Neural progenitor cell (in vitro differentiated cells): ENCODE data around the gene CYCS. TPM values are rescaled to one million over a fixed set of nuclear protein-coding genes. Genes with fewer than 3 reads are reported as not detected.
"Not testable (repeated sequence)": the region's sequence is repeated elsewhere in the genome, so short reads cannot be mapped to it uniquely, and the experiment has no call there.

Experiments
- DNase-seq: peaks from one replicate; pipeline ENCODE4 v3.0.0-alpha.2; 2016; ENCODE audit warnings: low spot score
- H2AFZ ChIP-seq: fragments of 200-600 bp; sonication (generic); replicated peaks from 2 replicates; pipeline ENCODE4 v1.6.1; 2016; ENCODE audit warnings: antibody characterized with exemption
- H3F3A ChIP-seq: fragments of 200-600 bp; sonication (generic); 2 replicates; pipeline ENCODE4 v1.6.1; 2016; ENCODE audit warnings: antibody characterized with exemption, low read depth
- H3K27ac ChIP-seq: fragments of 200-600 bp; sonication (generic); 2 replicates; pipeline ENCODE4 v1.5.1; 2016; ENCODE audit warnings: mild to moderate bottlenecking
- H3K27me3 ChIP-seq: fragments of 200-600 bp; sonication (generic); 2 replicates; pipeline ENCODE4 v1.6.1; 2016; ENCODE audit warnings: mild to moderate bottlenecking, moderate library complexity
- H3K36me3 ChIP-seq: fragments of 200-600 bp; sonication (generic); 2 replicates; pipeline ENCODE4 v1.5.1; 2016
- H3K4me1 ChIP-seq: fragments of 200-600 bp; sonication (generic); 2 replicates; pipeline ENCODE4 v1.6.1; 2016; ENCODE audit warnings: mixed run types
- H3K4me2 ChIP-seq: fragments of 200-600 bp; sonication (generic); 2 replicates; pipeline ENCODE4 v1.6.1; 2016
- H3K4me3 ChIP-seq: fragments of 200-600 bp; sonication (generic); 2 replicates; pipeline ENCODE4 v1.5.1; 2016
- H3K79me2 ChIP-seq: fragments of 200-600 bp; sonication (generic); 2 replicates; pipeline ENCODE4 v1.6.1; 2016; ENCODE audit warnings: low read depth
- H3K9ac ChIP-seq: fragments of 200-600 bp; sonication (generic); 2 replicates; pipeline ENCODE4 v1.6.1; 2016
- H3K9me3 ChIP-seq: fragments of 200-600 bp; sonication (generic); 2 replicates; pipeline ENCODE4 v1.5.1; 2016; ENCODE audit warnings: low read depth
- H4K20me1 ChIP-seq: fragments of 200-600 bp; sonication (generic); 2 replicates; pipeline ENCODE4 v1.6.1; 2016; ENCODE audit warnings: low read depth
- H3K27ac Mint-ChIP-seq: 3 replicates; pipeline ENCODE4 v1.8.0; 2021; ENCODE audit warnings: mixed read lengths
- H3K27me3 Mint-ChIP-seq: 2 replicates; pipeline ENCODE4 v1.8.0; 2022; ENCODE audit warnings: low read depth, mild to moderate bottlenecking, inconsistent platforms, moderate library complexity, mixed read lengths; ENCODE audit not compliant: insufficient read depth
- H3K36me3 Mint-ChIP-seq: 3 replicates; pipeline ENCODE4 v1.8.0; 2021; ENCODE audit warnings: mixed read lengths
- H3K4me1 Mint-ChIP-seq: 3 replicates; pipeline ENCODE4 v1.8.0; 2021; ENCODE audit warnings: mixed read lengths
- H3K4me3 Mint-ChIP-seq: 3 replicates; pipeline ENCODE4 v1.8.0; 2021; ENCODE audit warnings: mild to moderate bottlenecking, moderate library complexity, mixed read lengths
- H3K9me3 Mint-ChIP-seq: 3 replicates; pipeline ENCODE4 v1.8.0; 2020; ENCODE audit warnings: mixed read lengths
- EZH2 ChIP-seq: fragments of 200-600 bp; sonication (generic); IDR thresholded peaks from 2 replicates; pipeline ENCODE4 v1.6.1; 2017; ENCODE audit warnings: antibody characterized with exemption, mild to moderate bottlenecking, moderate library complexity
- EZH2phosphoT487 ChIP-seq: fragments of 200-600 bp; sonication (generic); IDR thresholded peaks from 2 replicates; pipeline ENCODE4 v1.6.1; 2017; ENCODE audit warnings: antibody characterized with exemption
- total RNA-seq: library from RNA; depleted of rRNA; stranded (reverse); fragments of >200 nt; gene quantifications from 2 replicates; pipeline ENCODE4 v1.2.3, GENCODE V29; 2015; ENCODE audit warnings: low replicate concordance
- TF ChIP-seq, protein P1 (sequence below): fragments of 200-600 bp; sonication (generic); IDR thresholded peaks from 2 replicates; pipeline ENCODE4 v1.5.1; 2017; ENCODE audit warnings: antibody characterized with exemption, mild to moderate bottlenecking

The CYCS gene
- total RNA-seq, 1 donor from 2014 or later: 93.9 TPM

DNA sequence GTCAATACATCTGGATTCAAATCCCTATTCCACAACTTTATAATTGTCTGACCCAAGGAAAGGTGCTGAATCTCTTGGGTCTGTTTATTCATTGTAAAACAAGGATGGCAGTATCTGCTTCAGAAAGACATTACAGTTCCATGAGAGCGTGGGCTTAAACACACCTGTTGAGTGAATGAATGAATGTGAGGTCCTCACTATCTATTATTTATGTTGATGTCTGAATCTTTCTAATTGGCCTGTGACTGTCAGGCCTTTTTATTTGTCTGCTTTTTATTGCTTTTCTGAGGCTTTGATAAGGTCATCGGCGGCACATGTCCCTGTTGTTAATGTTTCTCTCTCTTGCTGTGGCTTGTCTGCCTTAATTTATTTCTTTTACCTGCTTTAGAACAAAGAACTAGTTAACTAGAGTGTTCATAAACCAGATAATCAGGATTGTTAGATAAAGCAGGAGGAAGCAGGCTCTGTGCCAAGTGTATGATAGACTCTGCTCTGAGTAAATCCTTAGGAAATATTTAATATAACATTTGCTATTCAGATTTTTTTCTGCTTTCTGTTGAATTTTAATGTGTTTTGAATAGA, 42.3 kb upstream of the CYCS start:
- H3K27me3 Mint-ChIP-seq: no peaks in the 10 kb centered on the region
- Histone ChIP-seq H3K27ac (no peak overlapping the region), H3K79me2 (no peaks in the 10 kb centered on the region), H2AFZ (no peak overlapping the region), H3K27me3 (no peaks in the 10 kb centered on the region), H4K20me1 (no peaks in the 10 kb centered on the region), H3K9ac (no peak overlapping the region), H3K4me3 (no peak overlapping the region), H3K36me3 (no peaks in the 10 kb centered on the region), H3K4me1 (no peaks in the 10 kb centered on the region), H3F3A (peaks cover 4% of the 10 kb centered on the region), H3K4me2 (no peak overlapping the region), H3K9me3 (no peaks in the 10 kb centered on the region)
- H3K4me1 Mint-ChIP-seq: peaks cover 5% of the 10 kb centered on the region
- H3K27ac Mint-ChIP-seq: no peak overlapping the region
- no peaks in the 10 kb centered on the region for H3K9me3 Mint-ChIP-seq
- DNase-seq: no peak
- no peaks in the 10 kb centered on the region for H3K36me3 Mint-ChIP-seq
- no peak overlapping the region for H3K4me3 Mint-ChIP-seq
- TF ChIP-seq, protein P1, sequence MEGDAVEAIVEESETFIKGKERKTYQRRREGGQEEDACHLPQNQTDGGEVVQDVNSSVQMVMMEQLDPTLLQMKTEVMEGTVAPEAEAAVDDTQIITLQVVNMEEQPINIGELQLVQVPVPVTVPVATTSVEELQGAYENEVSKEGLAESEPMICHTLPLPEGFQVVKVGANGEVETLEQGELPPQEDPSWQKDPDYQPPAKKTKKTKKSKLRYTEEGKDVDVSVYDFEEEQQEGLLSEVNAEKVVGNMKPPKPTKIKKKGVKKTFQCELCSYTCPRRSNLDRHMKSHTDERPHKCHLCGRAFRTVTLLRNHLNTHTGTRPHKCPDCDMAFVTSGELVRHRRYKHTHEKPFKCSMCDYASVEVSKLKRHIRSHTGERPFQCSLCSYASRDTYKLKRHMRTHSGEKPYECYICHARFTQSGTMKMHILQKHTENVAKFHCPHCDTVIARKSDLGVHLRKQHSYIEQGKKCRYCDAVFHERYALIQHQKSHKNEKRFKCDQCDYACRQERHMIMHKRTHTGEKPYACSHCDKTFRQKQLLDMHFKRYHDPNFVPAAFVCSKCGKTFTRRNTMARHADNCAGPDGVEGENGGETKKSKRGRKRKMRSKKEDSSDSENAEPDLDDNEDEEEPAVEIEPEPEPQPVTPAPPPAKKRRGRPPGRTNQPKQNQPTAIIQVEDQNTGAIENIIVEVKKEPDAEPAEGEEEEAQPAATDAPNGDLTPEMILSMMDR: no peak
- TF ChIP-seq EZH2phosphoT487 (no peak), EZH2 (no peak)

DNA sequence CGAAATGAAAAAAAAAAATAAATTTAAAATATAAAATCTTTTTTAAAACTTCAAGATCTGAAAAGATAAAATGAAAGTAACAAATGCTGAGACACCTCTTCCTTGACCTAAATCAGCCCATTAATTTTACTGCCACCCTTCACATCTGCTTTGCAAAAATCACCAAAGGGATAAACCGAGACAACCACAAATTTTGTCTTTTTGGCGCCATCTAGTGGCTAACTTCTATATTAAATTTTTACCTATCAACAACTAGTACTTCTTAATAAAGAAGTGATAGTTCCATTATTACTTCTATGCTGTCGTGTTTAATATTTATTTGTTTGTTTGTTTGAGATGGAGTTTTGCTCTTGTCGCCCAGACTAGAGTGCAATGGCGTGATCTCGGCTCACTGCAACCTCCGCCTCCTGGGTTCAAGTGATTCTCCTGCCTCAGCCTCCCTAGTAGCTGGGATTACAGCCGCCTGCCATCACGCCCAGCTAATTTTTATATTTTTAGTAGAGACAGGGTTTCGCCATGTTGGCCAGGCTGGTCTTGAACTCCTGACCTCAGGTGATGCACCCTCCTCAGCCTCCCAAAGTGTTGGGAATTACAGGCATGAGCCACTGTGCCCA, 35.0 kb upstream of the CYCS start:
- H3K9me3 ChIP-seq, H3K4me1 Mint-ChIP-seq, H3K9me3 Mint-ChIP-seq, H3K36me3 ChIP-seq, H3K4me1 ChIP-seq, H3K9ac ChIP-seq, H3K4me3 Mint-ChIP-seq, H3K27me3 Mint-ChIP-seq, H4K20me1 ChIP-seq, H3K36me3 Mint-ChIP-seq, H3F3A ChIP-seq, H3K4me3 ChIP-seq, H2AFZ ChIP-seq, H3K27ac Mint-ChIP-seq, H3K27me3 ChIP-seq, H3K4me2 ChIP-seq, H3K79me2 ChIP-seq, H3K27ac ChIP-seq: not testable (repeated sequence)
- TF ChIP-seq, protein P1: peak; percentile 70
- peak; percentile 56 for DNase-seq

DNA sequence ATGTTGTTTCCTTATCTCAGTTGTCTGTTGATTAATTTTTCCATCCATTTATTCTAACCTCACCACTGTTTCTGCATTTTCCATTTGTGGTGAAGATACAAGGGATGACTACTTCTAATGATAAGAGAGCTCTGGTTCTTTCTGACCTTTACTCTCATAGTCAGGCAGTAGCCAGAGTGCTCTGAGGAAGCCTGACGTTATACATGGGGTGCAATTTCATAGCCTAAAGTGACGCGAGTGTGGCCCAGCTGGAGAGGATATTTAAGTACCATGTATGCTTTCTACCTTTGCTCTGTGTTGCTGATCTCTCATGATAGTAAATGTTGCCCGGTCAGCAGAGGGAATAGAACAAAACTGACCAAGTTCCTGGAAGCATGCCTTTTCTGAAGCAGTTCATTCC, 33.9 kb upstream of the CYCS start:
- no peaks in the 10 kb centered on the region for H3K27me3 ChIP-seq
- H3K36me3 Mint-ChIP-seq: no peaks in the 10 kb centered on the region
- H3K27me3 Mint-ChIP-seq: peaks cover 6% of the 10 kb centered on the region
- no peak overlapping the region for H3K27ac Mint-ChIP-seq
- no peaks in the 10 kb centered on the region for H3K9me3 ChIP-seq
- no peak for DNase-seq
- H4K20me1 ChIP-seq: no peaks in the 10 kb centered on the region
- no peak overlapping the region for H3K4me2 ChIP-seq
- H3K4me1 Mint-ChIP-seq: no peaks in the 10 kb centered on the region
- no peak overlapping the region for H2AFZ ChIP-seq
- H3K9ac ChIP-seq: no peak overlapping the region
- no peaks in the 10 kb centered on the region for H3K9me3 Mint-ChIP-seq
- H3K4me1 ChIP-seq: no peaks in the 10 kb centered on the region
- no peak overlapping the region for H3K4me3 ChIP-seq
- H3K4me3 Mint-ChIP-seq: no peak overlapping the region
- H3F3A ChIP-seq: no peaks in the 10 kb centered on the region
- TF ChIP-seq, protein P1: no peak
- TF ChIP-seq EZH2 (no peak), EZH2phosphoT487 (no peak)
- no peaks in the 10 kb centered on the region for H3K79me2 ChIP-seq
- H3K36me3 ChIP-seq: no peaks in the 10 kb centered on the region
- H3K27ac ChIP-seq: no peak overlapping the region
